Nucleus accumbens (tissue), 56 donors: Measurements from ENCODE around the gene SKP2.
"Not testable (repeated sequence)": the region's sequence is repeated elsewhere in the genome, so short reads cannot be mapped to it uniquely, and the experiment has no call there.

ENCODE experiments used
- DNase-seq, 56 donors: peaks; one replicate each; lab custom pipeline; 2025; lab: John Stamatoyannopoulos, UW

Gene SKP2

DNA sequence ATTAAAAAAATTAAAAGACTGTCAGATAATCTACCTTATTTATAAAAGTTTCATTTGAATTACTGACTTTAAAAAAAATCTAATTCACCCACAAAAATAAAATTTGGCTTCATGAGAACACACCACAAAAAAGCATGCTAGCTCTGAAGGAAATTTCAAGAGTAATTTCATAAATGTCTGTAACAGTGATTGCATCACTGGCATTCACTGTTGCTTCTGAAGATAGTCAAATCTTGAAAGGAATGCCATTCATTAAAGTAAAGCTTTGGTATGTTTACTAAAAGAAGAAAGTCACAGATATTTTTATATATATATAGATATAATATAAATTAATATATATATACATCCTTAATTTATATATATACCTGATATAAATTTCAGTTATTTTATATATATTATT, 46.4 kb downstream of the SKP2 start:
- no peak for DNase-seq

DNA sequence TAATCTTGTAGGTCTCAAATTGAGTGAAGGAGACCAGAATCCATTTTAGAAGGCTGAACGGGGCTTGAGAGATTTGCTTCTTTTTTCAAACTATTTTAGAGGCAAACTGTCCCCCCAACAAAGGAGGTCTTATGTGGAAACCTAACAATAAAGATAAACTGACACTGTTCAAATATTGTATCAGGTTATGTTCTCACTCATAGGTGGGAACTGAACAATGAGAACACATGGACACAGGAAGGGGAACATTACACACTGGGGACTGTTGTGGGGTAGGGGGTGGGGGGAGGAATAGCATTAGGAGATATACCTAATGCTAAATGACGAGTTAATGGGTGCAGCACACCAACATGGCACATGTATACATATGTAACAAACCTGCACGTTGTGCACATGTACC, 46.9 kb downstream of the SKP2 start:
- not testable (repeated sequence) for DNase-seq

DNA sequence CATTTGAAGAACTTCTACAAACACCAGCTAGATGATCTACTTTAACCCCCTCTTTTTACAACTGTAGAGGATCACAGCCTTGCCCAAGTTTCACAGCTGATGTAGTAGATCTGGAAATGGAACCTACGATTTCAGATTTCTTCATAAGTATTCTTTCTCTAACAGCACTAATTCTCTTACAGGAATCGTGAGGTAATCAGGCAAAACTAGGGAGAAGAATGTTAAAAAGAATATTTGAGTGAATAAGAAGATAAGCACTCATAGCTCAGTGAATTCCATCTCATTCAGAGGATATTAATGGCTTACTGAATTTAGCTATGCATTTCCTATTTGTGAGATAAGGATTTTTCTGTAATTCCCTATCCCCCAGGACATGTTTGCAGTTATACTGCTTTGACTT, 47.7 kb downstream of the SKP2 start:
- no peak for DNase-seq

DNA sequence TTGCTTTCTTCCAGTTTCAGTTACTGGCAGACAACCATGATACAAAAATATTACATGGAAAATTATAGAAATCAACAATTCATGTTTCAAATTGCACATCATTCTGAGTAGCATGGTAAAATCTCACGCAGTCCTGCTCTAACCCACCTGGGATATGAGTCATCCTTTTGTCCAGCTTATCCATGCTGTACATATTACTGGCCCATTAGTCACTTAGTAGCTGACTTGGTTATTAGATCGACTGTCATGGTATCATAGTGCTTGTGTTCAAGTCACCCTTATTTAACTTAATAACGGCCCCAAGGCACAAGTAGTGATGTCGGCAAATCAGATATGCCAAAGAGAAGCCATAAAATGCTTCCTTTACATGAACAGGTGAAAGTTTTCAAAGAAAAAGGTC, 48.6 kb downstream of the SKP2 start:
- no peak for DNase-seq

DNA sequence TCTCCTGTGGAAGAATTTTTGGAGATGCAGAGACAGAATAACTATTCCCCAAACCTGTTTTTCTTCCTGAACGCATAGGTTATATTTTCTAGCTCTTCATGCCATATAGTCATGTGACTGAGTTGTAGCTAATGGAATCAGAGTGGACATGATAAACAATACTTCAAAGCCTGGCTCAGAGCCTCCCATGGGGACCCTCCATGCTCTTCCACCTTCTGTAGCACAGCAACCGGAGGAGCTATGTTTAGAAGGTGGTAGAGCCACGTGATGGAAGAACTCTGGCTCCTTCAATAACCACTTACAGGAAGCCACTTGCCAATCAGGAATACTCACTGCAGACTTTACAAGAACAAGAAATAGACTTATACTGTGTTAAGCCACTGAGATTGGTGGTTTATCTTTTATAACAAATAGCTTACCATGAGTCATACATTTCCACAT, 50.6 kb downstream of the SKP2 start:
- no peak for DNase-seq

DNA sequence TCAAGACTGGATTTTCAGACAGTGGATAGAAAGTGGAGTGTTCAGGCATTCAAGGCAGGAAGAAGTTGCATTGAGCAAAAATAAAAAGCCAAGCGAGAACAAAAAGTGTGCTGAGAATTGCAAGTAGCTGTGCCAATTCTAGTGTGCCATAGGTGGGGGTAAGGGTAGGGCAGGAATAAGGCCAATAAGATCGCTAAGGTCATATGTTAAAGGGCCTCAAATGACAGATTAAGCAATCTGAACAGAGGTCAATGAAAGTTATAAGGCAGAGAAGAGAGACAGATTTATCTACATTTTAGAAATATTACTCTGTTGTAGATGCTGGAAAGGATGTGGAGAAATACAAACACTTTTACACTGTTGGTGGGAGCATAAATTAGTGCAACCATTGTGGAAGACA, 53.4 kb downstream of the SKP2 start:
- no peak for DNase-seq

DNA sequence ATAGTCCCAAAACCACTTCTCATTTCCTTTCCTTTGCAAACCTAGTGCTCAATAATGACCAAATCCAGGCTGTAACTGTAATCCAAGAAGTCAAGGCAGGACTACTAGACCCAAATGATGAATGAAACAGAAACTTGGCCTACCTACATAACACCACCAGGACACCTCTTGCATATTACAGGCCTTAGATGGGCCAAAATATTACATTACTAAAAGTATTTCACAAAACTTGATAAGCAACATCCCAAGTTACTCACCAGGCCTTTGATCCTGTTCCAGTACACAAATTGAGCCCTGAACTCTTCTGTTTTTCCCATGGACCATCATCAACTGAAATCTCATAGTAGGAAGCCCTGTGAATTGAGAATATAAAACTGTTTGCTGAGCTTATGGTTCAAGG, 55.0 kb downstream of the SKP2 start:
- DNase-seq = no peak

DNA sequence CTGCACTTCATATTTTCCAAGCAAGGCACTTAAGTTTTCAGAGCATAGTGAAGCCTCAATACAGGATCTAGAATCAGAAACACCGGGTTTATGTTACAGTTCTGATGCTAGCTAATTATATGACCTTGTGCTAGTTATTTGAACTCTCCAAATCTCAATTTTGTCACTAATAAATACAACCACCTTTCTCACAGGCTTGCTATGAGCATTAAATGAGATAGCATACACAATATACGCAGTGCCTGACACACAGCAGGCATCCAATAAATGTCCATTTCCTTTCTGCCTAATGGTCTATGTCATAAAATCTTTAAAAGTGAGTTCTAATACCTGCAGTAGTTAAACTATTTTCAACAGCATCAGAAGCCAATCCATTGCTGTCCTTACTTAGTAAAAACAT, 56.9 kb downstream of the SKP2 start:
- no peak for DNase-seq

DNA sequence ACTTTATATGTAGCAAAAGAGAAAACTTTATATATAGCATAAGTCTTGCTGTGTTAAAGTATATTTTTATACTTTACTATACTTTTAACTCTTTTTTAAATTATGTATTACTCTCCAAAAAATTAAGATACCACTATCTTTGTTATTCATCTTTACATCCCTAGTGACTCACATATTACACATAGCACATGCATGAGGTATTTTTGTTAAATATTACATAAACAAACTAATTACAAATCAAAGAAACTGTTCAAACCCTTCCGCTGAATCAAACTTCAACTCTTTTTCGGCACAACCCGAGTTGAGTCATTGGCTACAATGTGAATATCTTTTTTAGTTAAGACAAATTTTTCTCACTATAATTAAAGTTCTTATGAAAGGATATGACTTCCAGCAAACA, 57.8 kb downstream of the SKP2 start:
- DNase-seq = no peak

DNA sequence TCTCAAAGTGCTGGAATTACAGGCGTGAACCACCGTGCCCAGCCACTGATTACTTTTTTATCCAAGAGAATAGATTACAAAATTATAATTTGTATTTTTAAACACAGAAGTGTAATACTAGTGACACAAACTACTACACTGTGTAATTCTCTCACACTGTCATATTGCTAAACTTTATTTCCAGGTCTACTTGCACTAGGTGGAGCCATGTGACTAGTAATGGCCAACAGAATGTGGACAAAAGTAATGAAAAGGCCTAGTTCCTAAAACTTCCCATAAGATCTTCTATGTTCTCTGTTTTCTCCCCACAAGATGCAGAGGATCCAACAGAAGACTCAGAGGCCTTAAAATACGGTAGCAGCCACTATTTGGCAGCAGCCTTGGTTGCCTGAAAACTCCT, 62.5 kb downstream of the SKP2 start:
- DNase-seq = no peak

DNA sequence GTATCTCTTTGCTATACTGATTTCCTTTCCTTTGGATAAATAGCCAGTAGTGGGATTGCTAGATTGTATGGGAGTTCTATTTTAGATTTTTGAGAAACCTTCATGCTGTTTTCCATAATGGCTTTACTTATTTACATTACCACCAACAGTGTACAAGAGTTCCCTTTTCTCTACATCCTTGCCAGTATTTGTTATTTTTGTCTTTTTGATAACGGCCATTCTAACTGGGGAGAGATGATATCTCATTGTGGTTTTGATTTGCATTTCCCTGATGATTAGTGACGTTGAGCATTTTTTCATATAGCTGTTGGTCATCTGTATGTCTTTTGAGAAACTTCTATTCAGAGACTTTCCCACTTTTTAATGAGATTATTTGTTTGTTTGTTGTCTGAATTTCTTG, 64.0 kb downstream of the SKP2 start:
- DNase-seq = no peak

DNA sequence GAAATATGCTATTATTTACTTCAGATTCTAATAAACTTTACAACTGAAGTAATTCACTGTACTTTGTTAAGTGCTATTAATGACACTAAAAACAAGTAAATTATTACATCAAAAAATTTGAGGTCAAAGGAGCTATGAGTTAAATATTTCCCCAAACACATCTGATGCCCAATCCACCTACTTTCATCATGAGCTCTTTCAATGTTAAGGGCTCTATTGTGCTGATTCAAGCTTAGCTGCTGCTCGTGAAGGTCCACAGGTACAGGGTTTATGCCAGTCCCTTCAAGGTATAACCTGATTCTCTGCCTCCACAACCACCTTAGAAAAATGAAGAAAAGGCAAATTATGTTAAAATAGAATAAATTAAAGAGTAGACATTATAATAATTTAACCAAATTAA, 65.7 kb downstream of the SKP2 start:
- no peak for DNase-seq

DNA sequence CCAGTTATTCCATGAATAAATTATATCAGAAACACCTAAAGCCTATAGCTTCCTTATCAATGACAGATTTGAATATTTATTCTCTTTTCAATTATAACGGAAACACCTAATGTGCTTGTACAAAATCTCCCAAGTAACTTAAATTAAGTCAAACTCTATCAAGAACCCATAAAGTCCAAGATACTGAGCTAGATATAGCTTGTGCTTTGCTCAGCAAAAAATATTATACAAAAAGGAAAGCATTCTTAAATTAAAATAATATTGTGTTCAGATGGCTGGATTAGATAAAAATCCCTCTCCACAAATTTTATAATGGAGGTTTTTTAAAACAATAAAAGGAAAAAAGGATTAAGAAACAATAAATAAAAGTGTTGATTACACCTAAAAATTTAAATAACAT, 66.1 kb downstream of the SKP2 start:
- no peak for DNase-seq

DNA sequence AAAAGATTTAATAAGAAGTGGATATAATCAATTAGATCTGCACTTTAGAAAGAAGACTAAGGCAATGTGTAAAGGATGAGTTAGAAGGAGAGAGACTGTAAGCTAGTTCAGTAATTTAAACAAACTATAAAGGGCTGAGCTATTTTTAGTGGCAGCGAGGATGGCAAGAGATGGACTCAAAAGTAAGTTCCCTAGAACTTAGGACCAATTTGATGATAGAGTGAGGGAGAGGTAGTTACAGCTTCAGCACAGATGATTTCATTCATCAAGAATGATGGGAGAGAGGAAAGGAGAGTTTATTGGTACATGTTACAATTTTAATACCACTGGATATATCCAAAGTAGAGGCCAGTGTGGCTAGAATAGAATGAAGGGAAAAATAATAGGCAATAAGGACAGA, 70.7 kb downstream of the SKP2 start:
- DNase-seq = no peak

DNA sequence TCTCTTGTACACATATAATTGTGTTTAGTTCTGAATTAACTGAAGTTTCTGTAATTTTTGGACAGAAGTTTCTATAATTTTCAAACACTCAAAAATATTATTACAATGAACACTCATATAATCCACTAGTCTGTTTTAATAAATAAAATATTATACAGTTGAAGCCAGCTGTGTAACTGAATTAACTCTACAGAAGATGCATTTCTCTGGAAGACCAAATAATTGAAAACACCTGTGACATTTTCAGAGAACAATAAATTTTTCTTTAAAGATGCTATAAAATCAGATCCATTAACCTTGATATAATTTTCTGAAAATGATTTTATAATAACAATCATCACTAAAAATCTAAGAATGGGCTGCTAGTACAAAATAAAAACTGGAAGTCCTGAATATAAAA, 75.1 kb downstream of the SKP2 start:
- no peak for DNase-seq

DNA sequence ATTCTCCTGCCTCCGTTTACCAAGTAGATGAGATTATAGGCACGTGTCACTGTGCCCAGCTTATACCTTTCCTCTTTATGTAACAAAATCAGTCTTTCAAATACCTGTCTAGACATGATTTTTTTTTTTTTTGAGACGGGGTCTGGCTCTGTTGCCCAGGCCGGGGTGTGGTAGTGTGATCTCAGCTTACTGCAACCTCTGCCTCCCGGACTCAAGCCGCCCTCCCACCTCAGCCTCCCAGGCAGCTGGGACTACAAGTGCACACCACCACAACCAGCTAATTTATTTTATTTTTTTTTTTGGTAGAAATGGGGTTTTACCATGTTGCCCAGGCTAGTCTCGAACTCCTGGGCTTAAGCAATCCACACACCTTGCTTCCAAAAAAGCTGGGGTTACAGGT, 76.6 kb downstream of the SKP2 start:
- DNase-seq = no peak

DNA sequence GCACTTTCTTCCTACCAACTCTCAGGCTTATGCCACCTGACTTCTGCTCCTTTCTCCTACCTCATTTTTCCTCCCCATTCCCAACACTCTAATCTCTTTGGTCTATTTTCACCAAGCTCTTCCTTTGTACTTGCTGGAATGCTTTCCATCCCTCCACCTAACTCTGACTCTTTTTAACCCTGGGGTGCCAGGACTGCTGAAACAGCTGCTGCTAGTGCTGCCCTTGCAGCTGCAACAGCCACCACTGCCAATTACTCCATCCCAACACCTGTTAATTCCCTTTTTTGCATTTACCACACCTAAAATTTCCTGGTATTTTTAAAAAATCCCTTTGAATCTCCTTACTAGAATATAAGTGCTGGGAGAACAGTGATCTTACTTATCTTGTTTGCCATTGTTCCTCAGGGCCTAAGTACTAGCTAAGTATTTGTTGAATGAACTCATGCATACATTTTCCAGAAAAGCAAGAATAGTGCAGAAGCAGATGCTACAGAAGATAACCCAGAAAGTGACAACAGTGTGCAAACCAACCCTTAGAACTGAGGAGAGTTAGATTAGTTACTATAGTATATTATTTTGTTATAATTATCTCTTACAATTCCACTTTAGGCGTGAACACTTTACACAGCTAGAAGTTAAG, 78.4 kb downstream of the SKP2 start:
- no peak for DNase-seq

DNA sequence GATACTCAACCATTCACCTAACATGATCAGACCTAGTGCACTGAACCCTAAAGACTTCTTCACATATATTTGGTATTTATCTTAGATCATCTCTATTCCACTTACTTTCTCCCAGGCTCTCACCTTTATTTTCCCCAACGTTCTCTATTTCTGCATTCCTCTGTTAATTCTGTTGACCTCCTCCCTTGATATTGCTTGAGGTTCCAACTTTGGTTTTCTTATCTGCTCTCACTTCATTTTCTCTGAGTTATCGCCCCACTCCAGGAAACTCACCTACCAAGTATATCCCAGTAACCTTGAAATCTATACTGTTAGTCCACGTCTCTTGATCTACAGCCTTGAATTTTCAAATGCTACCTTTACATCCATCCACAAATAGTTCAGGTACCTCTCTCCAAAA, 80.6 kb downstream of the SKP2 start:
- no peak for DNase-seq
